ENCODE measurements around the gene KIF27.
"Not testable (repeated sequence)": the region's sequence is repeated elsewhere in the genome, so short reads cannot be mapped to it uniquely, and the experiment has no call there.

GRCh38 chr9:83849895-83850294 lies 71.3 kb downstream of the KIF27 start:
- not testable (repeated sequence) for TF ChIP-seq POLR2A, POLR2AphosphoS5 (IDR thresholded peaks at IDR 0.05; ENCODE audit: low read depth, low read length)

Data from GM12892 (cell line).